ENCODE measurements around the gene DNAJC3. TPM values are rescaled to one million over a fixed set of nuclear protein-coding genes. Genes with fewer than 3 reads are reported as not detected.

The DNAJC3 gene
- total RNA-seq, 1 donor from 2014 or later: 49.7 TPM

DNA sequence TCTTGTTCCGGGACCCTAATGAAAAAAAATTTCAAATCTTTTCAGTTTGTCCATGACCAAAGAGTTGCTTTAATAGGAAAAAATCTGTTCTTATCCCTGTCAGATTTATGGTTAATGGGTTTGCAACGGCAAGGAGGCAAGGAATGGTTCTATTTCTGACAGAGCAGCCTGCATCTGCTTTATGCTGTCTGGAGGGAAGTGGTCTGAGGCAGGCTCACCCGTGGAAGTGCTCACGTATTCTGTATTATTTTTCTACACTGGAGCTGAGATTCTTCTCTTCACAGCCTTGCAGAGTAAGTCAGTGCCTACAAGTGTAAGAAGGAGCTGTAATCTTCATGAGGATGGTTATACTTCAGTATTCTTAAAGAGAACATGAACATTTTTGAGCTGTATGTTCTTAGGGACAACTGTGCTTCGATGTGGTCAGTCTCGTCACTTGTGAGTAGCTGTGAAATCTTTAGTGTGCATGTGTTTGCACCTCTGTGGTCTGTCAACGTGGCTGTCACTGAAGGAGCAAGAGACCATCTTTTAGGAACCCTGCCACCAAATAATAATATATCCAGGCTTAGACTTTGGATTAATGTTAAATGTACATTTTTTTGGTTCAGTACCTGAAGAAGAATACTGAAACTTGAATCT lies 114.3 kb downstream of the DNAJC3 start:
- Histone ChIP-seq H3K36me3 (ENCODE audit: control insufficient read depth, insufficient read depth, low read length) (peaks cover 1% of the 10 kb centered on the region), H3K4me3 (ENCODE audit: low read depth, low read length) (no peak overlapping the region), H3K27me3 (ENCODE audit: control insufficient read depth, insufficient read depth, low read length) (no peaks in the 10 kb centered on the region)
- DNase-seq (ENCODE audit: low read depth): no peak
- TF ChIP-seq, protein P1, sequence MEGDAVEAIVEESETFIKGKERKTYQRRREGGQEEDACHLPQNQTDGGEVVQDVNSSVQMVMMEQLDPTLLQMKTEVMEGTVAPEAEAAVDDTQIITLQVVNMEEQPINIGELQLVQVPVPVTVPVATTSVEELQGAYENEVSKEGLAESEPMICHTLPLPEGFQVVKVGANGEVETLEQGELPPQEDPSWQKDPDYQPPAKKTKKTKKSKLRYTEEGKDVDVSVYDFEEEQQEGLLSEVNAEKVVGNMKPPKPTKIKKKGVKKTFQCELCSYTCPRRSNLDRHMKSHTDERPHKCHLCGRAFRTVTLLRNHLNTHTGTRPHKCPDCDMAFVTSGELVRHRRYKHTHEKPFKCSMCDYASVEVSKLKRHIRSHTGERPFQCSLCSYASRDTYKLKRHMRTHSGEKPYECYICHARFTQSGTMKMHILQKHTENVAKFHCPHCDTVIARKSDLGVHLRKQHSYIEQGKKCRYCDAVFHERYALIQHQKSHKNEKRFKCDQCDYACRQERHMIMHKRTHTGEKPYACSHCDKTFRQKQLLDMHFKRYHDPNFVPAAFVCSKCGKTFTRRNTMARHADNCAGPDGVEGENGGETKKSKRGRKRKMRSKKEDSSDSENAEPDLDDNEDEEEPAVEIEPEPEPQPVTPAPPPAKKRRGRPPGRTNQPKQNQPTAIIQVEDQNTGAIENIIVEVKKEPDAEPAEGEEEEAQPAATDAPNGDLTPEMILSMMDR (IDR thresholded peaks at IDR 0.05; ENCODE audit: insufficient read depth, low read length, poor library complexity, severe bottlenecking): no peak

DNA sequence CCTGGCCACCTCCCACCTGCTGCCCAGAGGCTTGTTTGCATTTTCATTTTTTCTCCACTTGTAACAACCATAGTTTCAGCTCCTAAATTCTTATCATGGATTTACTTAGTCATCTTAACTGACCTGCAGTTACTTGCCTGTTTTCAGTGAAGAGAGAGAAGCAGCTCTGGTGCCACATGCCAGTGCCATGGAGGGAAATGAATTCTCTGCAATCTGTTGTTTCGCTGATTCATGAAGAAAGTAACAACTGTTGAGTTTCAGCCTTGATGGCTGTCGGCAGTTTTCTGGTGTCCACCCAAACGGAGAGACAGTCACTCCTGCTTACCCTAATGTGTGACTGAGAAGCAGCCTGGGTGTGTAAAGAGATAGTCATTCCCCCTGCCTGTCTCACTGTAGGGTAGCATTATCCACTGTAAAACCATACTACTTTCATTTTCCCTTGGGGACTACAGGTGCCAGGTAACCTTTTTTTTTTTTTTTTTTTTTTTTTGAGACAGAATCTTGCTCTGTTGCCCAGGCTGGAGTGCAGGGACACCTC lies 116.1 kb downstream of the DNAJC3 start:
- DNase-seq (ENCODE audit: low read depth): no peak
- Histone ChIP-seq H3K4me3 (ENCODE audit: low read depth, low read length) (no peak overlapping the region), H3K27me3 (ENCODE audit: control insufficient read depth, insufficient read depth, low read length) (no peaks in the 10 kb centered on the region), H3K36me3 (ENCODE audit: control insufficient read depth, insufficient read depth, low read length) (peaks cover 1% of the 10 kb centered on the region)
- TF ChIP-seq, protein P1 (IDR thresholded peaks at IDR 0.05; ENCODE audit: insufficient read depth, low read length, poor library complexity, severe bottlenecking): no peak

DNA sequence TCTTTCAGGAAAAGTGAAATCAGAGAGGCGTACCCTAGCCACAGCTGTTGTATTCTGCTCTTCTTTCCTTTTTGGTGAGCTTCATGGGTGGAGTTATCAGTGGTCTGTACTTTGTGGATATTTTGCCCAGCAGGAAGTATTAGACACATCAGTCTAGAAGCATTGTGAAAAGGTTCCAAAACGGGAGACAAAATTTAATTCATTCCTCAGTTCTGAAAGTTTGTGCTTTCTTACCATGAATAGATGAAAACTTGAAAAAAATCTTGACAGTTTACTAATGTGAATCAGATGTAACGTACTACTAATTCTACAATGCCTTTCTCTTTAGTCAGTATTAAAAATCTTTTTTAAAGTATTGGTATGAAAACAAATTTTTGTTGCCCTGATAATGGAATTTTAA lies 116.8 kb downstream of the DNAJC3 start:
- Histone ChIP-seq H3K27me3 (ENCODE audit: control insufficient read depth, insufficient read depth, low read length) (no peaks in the 10 kb centered on the region), H3K4me3 (ENCODE audit: low read depth, low read length) (no peak overlapping the region), H3K36me3 (ENCODE audit: control insufficient read depth, insufficient read depth, low read length) (peaks cover 1% of the 10 kb centered on the region)
- TF ChIP-seq, protein P1 (IDR thresholded peaks at IDR 0.05; ENCODE audit: insufficient read depth, low read length, poor library complexity, severe bottlenecking): no peak
- no peak for DNase-seq (ENCODE audit: low read depth)

DNA sequence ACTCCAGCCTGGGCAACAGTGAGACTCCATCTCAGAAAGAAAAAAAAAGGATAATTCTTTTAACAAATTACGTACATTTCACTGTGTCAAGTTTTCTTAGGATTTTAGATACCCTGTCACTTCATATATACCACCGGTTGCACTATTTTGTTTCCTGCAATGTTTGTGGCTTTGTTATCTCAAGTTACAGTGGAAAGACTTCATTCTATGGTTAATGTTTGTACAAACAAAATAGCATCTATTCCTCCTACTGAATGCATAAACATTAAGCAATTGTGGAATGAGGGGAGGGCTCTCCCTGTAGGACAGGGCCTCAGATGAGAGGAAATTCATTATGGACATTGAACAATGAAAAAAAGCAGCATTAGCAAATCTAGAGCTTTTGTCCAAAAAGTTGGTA lies 120.1 kb downstream of the DNAJC3 start:
- no peaks in the 10 kb centered on the region for H3K36me3 ChIP-seq (ENCODE audit: control insufficient read depth, insufficient read depth, low read length)
- no peak for DNase-seq (ENCODE audit: low read depth)
- no peak overlapping the region for H3K4me3 ChIP-seq (ENCODE audit: low read depth, low read length)
- TF ChIP-seq, protein P1 (IDR thresholded peaks at IDR 0.05; ENCODE audit: insufficient read depth, low read length, poor library complexity, severe bottlenecking): no peak
- no peaks in the 10 kb centered on the region for H3K27me3 ChIP-seq (ENCODE audit: control insufficient read depth, insufficient read depth, low read length)

DNA sequence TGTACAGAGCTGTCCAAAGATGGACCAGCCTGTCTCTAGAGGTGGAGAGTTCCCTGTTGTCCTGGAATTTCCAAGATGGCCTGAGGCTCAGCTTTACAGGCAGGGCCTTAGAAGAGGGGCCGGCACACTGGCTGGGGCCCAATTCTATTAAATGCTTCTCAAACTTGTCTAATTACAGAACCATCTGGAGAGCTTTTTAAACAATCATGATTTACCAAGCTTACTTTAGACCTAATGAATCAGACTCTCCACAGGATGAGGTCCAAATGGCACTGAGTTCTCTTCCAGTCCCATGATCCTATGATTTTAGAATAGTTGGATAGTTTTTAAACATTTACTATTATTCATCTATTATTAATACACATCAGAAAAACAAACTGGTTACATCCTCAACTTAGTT lies 123.5 kb downstream of the DNAJC3 start:
- DNase-seq (ENCODE audit: low read depth): no peak
- Histone ChIP-seq H3K36me3 (ENCODE audit: control insufficient read depth, insufficient read depth, low read length) (no peaks in the 10 kb centered on the region), H3K27me3 (ENCODE audit: control insufficient read depth, insufficient read depth, low read length) (no peaks in the 10 kb centered on the region), H3K4me3 (ENCODE audit: low read depth, low read length) (no peak overlapping the region)
- TF ChIP-seq, protein P1 (IDR thresholded peaks at IDR 0.05; ENCODE audit: insufficient read depth, low read length, poor library complexity, severe bottlenecking): no peak

DNA sequence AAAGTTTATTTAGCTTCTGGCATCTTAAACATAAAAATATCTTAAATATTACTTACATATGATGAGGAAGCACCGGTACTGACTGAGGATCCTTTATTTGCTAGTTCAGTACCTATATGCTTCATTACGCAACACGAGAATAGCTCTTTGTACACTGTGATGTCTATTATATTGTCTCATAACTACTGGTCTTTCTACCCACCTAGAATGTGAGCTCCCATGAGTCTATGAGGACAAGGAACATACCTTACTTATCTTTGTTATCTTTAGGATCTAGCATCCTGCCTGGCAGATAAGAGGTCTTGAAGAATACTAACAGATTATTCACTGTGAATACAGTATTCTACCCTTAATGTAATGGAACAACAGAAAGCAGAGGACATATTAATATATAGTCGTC lies 124.9 kb downstream of the DNAJC3 start:
- TF ChIP-seq, protein P1 (IDR thresholded peaks at IDR 0.05; ENCODE audit: insufficient read depth, low read length, poor library complexity, severe bottlenecking): no peak
- H3K4me3 ChIP-seq (ENCODE audit: low read depth, low read length): no peak overlapping the region
- H3K36me3 ChIP-seq (ENCODE audit: control insufficient read depth, insufficient read depth, low read length): no peaks in the 10 kb centered on the region
- DNase-seq (ENCODE audit: low read depth): no peak
- no peaks in the 10 kb centered on the region for H3K27me3 ChIP-seq (ENCODE audit: control insufficient read depth, insufficient read depth, low read length)
